GM12864 (cell line): ENCODE measurements around the gene YIPF2.

Experiments used
- DNase-seq: peaks from one replicate; pipeline ENCODE4 v3.0.0-alpha.2; 2011; ENCODE audit warnings: low read depth
- H3K4me3 ChIP-seq: 2 replicates; pipeline ENCODE4 v1.5.1; 2011; ENCODE audit warnings: mild to moderate bottlenecking, low read depth, low read length, control low read depth
- TF ChIP-seq, protein P1 (sequence below): IDR thresholded peaks from 2 replicates; pipeline ENCODE4 v1.5.1; 2011; ENCODE audit warnings: low read depth, mild to moderate bottlenecking, moderate library complexity, low read length, control low read depth, inconsistent platforms; ENCODE audit errors: missing control alignments

YIPF2 gene

DNA sequence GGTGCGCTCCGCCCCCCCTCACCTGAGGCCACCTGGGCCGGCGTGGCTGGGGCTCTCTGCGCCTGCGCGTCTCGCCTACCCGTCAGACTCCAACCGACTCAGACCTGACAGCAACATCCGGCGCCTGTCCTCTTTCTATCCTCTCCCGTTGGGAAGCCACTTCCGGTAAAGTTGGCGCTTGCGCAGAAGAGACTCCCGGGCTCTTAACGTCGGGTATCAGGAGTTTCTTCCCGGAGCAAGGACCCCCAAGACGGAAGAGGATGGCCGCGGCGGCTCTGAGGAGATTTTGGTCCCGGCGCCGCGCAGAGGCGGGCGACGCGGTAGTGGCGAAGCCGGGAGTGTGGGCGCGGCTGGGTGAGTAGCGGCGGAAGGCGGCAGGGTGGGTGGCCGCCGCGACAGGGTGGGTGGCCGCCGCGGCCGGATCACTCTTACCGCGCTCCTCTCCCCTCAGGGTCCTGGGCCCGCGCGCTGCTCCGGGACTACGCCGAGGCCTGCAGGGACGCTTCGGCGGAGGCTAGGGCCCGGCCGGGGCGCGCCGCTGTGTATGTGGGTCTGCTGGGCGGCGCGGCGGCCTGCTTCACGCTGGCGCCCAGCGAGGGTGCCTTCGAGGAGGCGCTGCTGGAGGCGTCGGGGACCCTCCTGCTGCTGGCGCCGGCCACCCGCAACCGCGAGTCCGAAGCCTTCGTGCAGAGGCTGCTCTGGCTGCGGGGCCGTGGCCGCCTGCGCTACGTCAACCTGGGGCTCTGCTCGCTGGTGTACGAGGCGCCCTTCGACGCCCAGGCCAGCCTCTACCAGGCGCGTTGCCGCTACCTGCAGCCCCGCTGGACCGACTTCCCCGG lies at the start of gene YIPF2, which contains the start of gene TIMM29:
Gene YIPF2, minus strand, starts transcription at position 77 of the 839 bp plus-strand sequence. CDS start 229 bp downstream, outside the sequence.
Gene TIMM29, plus strand, starts transcription at position 249 of the 839 bp plus-strand sequence. Its CDS starts 12 bp downstream, at position 261.
- peak; percentile 94 for DNase-seq
- TF ChIP-seq, protein P1, sequence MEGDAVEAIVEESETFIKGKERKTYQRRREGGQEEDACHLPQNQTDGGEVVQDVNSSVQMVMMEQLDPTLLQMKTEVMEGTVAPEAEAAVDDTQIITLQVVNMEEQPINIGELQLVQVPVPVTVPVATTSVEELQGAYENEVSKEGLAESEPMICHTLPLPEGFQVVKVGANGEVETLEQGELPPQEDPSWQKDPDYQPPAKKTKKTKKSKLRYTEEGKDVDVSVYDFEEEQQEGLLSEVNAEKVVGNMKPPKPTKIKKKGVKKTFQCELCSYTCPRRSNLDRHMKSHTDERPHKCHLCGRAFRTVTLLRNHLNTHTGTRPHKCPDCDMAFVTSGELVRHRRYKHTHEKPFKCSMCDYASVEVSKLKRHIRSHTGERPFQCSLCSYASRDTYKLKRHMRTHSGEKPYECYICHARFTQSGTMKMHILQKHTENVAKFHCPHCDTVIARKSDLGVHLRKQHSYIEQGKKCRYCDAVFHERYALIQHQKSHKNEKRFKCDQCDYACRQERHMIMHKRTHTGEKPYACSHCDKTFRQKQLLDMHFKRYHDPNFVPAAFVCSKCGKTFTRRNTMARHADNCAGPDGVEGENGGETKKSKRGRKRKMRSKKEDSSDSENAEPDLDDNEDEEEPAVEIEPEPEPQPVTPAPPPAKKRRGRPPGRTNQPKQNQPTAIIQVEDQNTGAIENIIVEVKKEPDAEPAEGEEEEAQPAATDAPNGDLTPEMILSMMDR, result no peak
- H3K4me3 ChIP-seq, result peak within 1 kb of the TSS; percentile 88

DNA sequence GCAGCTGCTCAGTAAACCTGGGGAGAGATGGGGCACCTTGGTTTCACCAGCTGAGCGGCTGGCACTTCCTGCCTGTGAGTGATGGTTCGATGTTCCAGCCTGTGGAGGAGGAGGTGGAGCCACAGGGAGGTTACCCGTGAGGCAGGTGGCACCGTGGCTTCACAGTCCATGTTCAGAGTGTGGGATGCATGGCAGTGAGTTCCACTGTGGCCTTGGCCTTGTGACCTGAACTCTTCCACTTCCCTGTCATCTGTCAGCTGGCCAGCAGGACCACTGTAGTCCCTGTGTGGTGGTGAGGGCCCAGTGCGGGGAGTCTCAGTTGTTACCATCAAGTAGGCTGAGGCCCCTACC lies 49.3 kb upstream of the YIPF2 start:
- no peak for DNase-seq
- no peak overlapping the region for H3K4me3 ChIP-seq
- TF ChIP-seq, protein P1, result no peak

DNA sequence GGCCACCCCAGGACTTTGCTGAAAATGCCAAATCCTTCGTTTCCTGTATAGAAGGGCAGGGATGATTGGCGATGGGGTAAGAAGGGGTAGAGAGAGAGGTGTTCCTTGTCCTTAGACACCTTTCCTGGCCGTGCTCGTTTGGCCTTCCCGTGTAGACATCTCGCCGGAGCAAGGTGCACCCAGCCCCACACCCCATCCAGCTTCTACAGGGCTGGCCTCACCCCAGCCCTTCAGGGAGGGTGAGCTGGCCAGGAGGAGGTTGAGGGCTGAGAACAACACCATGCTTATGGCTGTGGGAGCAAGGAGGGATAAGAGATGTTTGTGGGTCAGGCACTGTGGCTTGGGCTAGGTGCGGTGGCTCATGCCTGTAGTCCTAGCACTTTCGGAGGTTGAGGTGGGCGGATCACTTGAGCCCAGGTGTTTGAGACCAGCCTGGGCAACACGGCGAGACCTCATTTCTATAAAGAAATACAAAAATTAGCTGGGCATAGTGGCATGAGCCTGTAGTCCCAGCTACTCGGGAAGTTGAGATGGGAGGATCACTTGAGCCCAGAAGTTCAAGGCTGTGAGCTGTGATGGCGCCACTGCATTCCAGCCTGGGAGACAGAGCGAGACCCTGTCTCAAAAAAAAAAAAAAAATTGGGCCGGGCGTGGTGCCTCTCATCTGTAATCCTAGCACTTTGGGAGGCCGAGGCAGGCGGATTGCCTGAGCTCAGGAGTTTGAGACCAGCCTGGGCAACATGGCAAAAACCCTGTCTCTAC lies 47.9 kb upstream of the YIPF2 start:
- TF ChIP-seq, protein P1, result no peak
- no peak overlapping the region for H3K4me3 ChIP-seq
- DNase-seq, result no peak

DNA sequence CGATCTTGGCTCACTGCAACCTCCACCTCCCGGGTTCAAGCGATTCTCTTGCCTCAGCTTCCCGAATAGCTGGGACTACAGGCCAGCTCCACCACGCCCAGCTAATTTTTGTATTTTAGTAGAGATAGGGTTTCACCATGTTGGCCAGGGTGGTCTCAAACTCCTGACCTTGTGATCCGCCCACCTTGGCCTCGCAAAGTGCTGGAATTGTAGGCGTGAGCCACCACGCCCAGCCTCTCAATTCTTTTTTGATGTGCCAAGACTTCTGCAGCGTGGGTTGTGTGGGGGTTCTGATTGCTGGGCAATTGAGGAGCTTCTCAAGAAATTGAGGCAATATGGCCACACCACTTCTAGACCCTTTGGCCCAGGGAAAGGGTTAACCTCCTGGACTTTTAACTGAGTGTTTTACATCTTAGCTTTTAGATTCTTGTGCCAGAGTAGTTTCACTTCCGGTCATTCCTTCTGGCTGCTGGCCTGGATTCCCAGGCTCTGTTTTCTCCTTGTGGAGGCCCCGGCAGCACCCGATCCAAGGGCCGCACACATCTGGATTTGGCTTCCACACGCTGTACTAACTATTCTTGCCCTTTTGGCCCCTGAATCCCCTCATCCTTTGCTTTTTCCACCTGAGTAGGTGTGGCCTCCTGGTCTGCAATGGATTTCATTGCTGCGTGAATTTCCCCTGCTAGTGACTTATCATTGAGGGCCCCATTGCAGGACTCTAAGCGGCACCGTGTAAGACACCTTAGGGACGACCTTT lies 47.1 kb upstream of the YIPF2 start:
- DNase-seq, result no peak
- TF ChIP-seq, protein P1, result no peak
- no peak overlapping the region for H3K4me3 ChIP-seq

DNA sequence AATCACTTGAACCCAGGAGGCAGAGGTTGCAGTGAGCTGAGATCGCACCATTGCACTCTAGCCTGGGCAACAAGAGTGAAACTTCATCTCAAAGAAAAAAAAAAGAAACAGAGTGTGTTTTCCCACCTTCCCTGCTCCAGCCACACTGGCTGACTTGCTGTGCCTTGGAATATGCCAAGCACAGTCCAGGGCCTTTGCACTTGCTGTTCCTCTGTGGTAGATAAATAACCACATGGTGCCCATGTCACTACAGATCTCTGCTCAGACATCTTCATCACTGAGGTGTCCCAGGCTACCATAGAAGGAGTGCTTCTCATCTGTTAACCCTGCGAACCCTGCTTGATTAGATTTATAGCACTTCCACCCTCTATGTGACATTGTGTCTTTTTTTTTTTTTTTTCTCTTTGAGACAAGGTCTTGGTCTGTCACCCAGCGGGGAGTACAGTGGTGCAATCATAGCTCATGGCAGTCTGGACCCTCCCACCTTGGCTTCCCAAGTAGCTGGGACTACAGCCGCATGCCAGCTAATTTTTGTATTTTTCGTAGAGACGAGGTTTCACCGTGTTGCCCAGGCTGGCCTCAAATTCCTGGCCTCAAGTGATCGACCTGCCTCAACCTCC lies 42.8 kb upstream of the YIPF2 start:
- H3K4me3 ChIP-seq, result no peak overlapping the region
- TF ChIP-seq, protein P1, result no peak
- DNase-seq, result no peak

DNA sequence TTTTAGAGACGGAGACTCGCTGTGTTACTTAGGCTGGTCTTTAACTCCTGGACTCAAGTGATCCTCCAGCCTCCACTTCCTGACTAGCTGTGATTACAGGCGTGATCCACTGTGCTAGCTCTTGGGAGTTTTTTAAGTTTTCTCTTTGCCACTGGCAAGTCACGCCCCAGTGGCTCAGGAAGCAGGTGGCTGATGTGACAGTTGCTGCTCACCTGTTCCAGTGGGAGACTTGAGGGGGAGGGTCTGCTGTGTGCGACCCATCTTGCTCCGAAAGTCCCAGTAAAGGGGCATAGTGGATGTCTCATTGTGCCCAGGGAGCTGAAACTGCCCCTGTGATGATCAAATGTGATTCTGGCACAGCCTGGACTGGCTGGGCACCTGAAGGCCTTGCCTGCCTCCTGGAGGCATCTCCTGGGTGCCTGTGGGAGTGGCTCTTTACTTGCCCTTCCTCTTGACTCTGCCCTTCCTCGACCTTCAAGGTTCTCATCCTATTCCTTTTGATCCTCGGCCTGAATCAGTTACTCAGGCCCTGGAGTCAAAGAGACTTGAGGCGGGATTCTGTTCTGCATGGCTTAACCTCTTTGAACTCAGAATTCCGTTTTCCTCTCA lies 40.2 kb upstream of the YIPF2 start:
- TF ChIP-seq, protein P1, result peak; percentile 23
- no peak for DNase-seq
- H3K4me3 ChIP-seq, result peak overlapping the region; percentile 6; the same call in 1 of the 2 replicates
